Right atrium auricular region (tissue), 2 donors: Measurements from ENCODE around the gene NOP9. TPM values are rescaled to one million over a fixed set of nuclear protein-coding genes. Genes with fewer than 3 reads are reported as not detected.

Source experiments
- DNase-seq: peaks from one replicate; pipeline ENCODE4 v3.0.0-alpha.2; 2019; ENCODE audit warnings: low spot score
- H3K27ac ChIP-seq, 2 donors: fragments of 200-600 bp; sonication (generic); 1 replicate in 1 of 2; 2 replicates in 1 of 2; pipeline ENCODE4 v1.5.1; 2016 to 2019
- H3K27me3 ChIP-seq, 2 donors: fragments of 200-600 bp; sonication (generic); one replicate each; pipeline versions ENCODE4 v1.5.1 to v1.6.0; 2017 to 2019
- H3K36me3 ChIP-seq: fragments of 200-600 bp; sonication (generic); one replicate; pipeline ENCODE4 v1.5.1; 2016
- H3K4me1 ChIP-seq, 2 donors: fragments of 200-600 bp; sonication (generic); one replicate each; pipeline versions ENCODE4 v1.5.1 to v1.6.0; 2017 to 2019
- H3K4me3 ChIP-seq, 2 donors: fragments of 200-600 bp; sonication (generic); 1 replicate in 1 of 2; 2 replicates in 1 of 2; pipeline ENCODE4 v1.5.1; 2017 to 2019; ENCODE audit warnings: mild to moderate bottlenecking in 1 of 2, moderate library complexity in 1 of 2
- H3K9me3 ChIP-seq, 2 donors: fragments of 200-600 bp; sonication (generic); one replicate each; pipeline ENCODE4 v1.5.1; 2019
- total RNA-seq, 2 donors: library from RNA; depleted of rRNA; stranded (reverse); fragments of >200 nt; gene quantifications; one replicate each; pipeline ENCODE4 v1.1.0, GENCODE V29; 2016
- TF ChIP-seq, protein P1 (sequence below), 2 donors: fragments of 200-600 bp; sonication (generic); IDR thresholded peaks; one replicate each; pipeline ENCODE4 v1.5.1; 2019; ENCODE audit warnings: antibody characterized with exemption in 2 of 2

Gene NOP9
- total RNA-seq, 2 donors from 2014 or later = 13.9 to 15.5 TPM

DNA sequence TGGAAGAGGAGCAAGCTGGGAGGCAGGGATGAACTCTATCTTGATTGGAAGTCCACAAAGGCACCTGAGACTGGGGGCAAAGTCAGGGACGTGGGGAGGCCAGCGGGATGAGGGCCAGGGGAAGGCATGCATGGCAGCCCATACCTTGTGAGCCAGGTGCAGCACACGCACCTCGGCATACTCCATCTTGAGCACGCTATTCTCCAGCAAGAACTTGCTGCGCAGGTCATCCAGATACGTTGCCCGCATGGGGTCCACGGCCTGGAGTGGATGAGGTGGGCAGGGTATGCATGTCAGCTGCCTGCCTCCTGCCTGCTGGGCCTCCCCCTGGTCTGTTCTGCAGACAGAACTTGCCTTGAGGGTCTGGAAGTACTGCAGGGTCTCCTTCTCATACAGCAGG, 32.1 kb upstream of the NOP9 start:
- Histone ChIP-seq H3K27ac (no peak overlapping the region), H3K4me3 (no peak overlapping the region), H3K27me3 (no peaks in the 10 kb centered on the region), H3K9me3 (no peaks in the 10 kb centered on the region), H3K36me3 (peaks cover 9% of the 10 kb centered on the region), H3K4me1 (peaks cover 0 to 11% of the 10 kb centered on the region in 2 donors)
- TF ChIP-seq, protein P1, sequence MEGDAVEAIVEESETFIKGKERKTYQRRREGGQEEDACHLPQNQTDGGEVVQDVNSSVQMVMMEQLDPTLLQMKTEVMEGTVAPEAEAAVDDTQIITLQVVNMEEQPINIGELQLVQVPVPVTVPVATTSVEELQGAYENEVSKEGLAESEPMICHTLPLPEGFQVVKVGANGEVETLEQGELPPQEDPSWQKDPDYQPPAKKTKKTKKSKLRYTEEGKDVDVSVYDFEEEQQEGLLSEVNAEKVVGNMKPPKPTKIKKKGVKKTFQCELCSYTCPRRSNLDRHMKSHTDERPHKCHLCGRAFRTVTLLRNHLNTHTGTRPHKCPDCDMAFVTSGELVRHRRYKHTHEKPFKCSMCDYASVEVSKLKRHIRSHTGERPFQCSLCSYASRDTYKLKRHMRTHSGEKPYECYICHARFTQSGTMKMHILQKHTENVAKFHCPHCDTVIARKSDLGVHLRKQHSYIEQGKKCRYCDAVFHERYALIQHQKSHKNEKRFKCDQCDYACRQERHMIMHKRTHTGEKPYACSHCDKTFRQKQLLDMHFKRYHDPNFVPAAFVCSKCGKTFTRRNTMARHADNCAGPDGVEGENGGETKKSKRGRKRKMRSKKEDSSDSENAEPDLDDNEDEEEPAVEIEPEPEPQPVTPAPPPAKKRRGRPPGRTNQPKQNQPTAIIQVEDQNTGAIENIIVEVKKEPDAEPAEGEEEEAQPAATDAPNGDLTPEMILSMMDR (IDR thresholded peaks at IDR 0.05) = no peak
- no peak for DNase-seq

DNA sequence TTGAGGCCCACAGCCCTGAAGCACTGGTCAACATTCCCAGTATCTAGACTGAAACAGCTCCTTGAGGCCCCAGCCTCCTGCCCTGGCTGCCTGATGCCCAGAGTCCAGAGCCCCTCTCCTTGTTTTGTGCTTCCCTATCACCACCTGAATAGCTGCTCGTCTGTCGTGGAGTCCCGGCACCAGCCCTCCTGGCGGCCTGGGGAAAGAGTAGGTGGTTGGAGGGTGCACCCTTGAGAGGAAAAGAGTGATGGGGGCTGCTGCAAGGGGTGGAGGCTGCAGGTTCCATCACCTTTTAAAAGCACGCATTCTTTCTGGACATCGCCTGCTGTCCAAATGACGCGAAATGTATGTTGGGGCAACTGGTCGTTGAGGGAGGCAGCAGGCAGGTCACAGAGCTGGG, 31.4 kb upstream of the NOP9 start:
- Histone ChIP-seq H3K27ac (no peak overlapping the region), H3K27me3 (no peaks in the 10 kb centered on the region), H3K36me3 (peaks cover 9% of the 10 kb centered on the region), H3K4me1 (peaks cover 0 to 11% of the 10 kb centered on the region in 2 donors), H3K9me3 (no peaks in the 10 kb centered on the region), H3K4me3 (no peak overlapping the region)
- TF ChIP-seq, protein P1 (IDR thresholded peaks at IDR 0.05) = no peak
- DNase-seq = no peak

DNA sequence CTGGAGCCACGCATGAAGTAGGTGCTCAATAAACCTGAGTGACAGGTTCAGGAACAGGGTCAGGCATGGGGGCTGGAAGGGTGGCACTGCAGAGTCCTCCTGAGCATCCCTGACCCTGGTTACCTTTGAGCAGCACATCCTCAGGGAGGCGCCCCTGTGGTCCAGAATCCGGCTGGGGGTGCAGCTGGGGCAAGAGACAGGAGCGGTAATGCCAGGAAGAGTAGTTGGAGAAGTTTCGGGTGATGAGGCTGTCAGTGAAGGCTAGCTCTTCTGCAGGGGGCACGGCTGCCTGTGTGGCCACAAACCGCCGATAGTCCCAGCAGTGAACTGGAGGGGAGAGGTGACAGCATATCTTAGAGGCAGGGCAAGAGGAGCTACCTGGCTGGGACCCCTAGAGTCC, 30.3 kb upstream of the NOP9 start:
- Histone ChIP-seq H3K27me3 (no peaks in the 10 kb centered on the region), H3K4me3 (no peak overlapping the region), H3K36me3 (peaks cover 9% of the 10 kb centered on the region), H3K27ac (no peak overlapping the region), H3K9me3 (no peaks in the 10 kb centered on the region), H3K4me1 (peaks cover 0 to 11% of the 10 kb centered on the region in 2 donors)
- TF ChIP-seq, protein P1 (IDR thresholded peaks at IDR 0.05) = no peak
- DNase-seq = no peak

DNA sequence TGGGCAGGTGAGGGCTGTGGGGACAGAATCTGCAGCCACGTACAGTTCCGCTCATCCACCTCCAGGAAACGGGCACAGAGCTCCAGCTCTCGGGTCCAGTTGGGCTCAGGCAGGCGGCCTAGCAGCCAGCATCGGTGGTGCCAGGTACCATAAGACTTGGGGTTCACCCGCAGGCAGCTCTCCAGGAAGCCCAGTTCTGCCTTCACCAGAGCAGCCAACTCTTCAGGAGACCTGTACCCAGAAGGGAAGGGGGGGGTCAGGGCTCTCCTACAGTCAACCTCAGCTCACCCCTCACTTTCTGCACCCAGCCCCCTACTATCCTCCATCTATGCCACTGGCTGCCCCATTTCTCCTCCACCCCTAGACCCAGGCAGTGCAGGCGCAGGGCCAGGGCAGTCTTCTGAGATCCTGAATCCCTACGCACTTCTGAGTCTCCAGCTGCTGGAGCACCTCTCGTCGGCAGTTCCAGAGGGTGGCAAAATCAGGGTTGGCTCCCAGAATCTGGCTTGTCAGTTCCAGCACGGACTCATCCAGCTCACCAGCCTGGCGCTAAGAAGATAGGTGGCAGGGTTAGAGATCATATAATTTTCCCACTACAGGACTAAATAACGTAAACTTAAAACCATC, 29.6 kb upstream of the NOP9 start:
- no peak for DNase-seq
- H3K36me3 ChIP-seq = peaks cover 9% of the 10 kb centered on the region
- H3K27ac ChIP-seq = no peak overlapping the region
- no peaks in the 10 kb centered on the region for H3K9me3 ChIP-seq
- H3K4me3 ChIP-seq = no peak overlapping the region
- TF ChIP-seq, protein P1 (IDR thresholded peaks at IDR 0.05) = no peak
- H3K4me1 ChIP-seq = peaks cover 0 to 11% of the 10 kb centered on the region in 2 donors
- H3K27me3 ChIP-seq = no peaks in the 10 kb centered on the region

DNA sequence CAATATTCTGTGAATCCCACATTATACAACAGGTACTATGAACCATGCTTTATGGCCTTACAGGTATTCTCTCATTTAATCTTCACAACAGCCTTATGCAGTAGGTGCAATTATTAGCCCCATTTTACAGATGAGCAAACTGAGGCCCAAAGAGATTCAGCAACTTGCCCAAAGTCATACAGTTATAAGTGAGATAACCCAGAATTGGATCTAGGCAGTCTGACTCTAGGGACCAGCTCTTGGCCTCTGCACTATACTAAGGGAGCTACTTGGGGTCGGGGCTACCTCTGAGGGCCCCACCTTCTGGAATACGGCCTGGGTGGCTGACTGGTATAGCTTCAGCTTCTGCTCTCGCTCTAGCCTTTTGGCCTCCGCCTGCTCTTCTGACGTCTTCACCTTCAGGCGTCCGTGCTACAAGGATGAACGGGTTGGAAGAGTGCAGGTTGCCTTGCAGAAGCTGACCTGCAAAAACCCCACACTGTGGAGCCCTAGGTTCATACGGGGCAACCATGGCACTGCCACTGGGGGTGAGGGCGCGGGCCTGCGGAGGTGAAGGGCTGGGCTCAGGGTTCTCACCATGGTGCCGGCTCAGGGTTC, 29.0 kb upstream of the NOP9 start:
- H3K27ac ChIP-seq = peak overlapping the region; percentile 92 to 95

More for the DNA sequence above, 29.0 kb upstream of the NOP9 start:
- no peaks in the 10 kb centered on the region for H3K27me3 ChIP-seq
- TF ChIP-seq, protein P1 (IDR thresholded peaks at IDR 0.05) = no peak
- DNase-seq = no peak
- peaks cover 0 to 11% of the 10 kb centered on the region in 2 donors for H3K4me1 ChIP-seq
- no peaks in the 10 kb centered on the region for H3K9me3 ChIP-seq
- H3K4me3 ChIP-seq = peak overlapping the region; percentile 69 to 97
- peaks cover 9% of the 10 kb centered on the region for H3K36me3 ChIP-seq
